Fibroblast of mammary gland (primary cell): ENCODE data around the gene TCF15.
A peak's percentile ranks its signal among the peaks of the same experiment; 100 is the strongest.

Source experiments
- DNase-seq: peaks from one replicate; pipeline ENCODE4 v3.0.0-alpha.2; 2010; ENCODE audit warnings: low read depth
- H3K4me3 ChIP-seq: 2 replicates; pipeline ENCODE4 v1.5.1; 2011; ENCODE audit warnings: low read depth, mild to moderate bottlenecking, low read length, moderate library complexity; ENCODE audit not compliant: control insufficient read depth
- TF ChIP-seq, protein P1 (sequence below): conservative IDR thresholded peaks from 2 replicates; pipeline ENCODE4 v1.5.1; 2011; ENCODE audit warnings: low read depth, low read length, inconsistent platforms; ENCODE audit not compliant: control insufficient read depth, insufficient read depth

TCF15 gene

DNA sequence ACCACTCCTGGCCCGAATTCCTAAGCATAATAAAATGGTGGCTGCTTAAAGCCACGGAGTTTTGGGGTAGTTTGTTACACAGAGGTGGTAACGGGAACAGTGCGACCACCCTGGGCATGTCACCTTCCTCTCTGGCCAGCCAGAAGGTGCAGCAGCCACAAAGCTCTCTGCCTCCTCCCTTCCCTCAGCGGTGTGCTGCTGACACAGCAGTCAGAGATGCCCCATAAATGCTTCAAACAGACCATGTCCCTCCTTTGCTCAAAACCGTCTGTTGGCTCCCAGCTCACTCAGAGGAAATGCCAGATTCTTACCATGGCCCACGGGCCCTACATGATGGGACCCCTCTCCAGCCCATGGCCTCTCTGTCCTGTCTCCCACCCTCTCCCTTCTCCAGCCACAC lies 12.1 kb upstream of the TCF15 start:
- TF ChIP-seq, protein P1, sequence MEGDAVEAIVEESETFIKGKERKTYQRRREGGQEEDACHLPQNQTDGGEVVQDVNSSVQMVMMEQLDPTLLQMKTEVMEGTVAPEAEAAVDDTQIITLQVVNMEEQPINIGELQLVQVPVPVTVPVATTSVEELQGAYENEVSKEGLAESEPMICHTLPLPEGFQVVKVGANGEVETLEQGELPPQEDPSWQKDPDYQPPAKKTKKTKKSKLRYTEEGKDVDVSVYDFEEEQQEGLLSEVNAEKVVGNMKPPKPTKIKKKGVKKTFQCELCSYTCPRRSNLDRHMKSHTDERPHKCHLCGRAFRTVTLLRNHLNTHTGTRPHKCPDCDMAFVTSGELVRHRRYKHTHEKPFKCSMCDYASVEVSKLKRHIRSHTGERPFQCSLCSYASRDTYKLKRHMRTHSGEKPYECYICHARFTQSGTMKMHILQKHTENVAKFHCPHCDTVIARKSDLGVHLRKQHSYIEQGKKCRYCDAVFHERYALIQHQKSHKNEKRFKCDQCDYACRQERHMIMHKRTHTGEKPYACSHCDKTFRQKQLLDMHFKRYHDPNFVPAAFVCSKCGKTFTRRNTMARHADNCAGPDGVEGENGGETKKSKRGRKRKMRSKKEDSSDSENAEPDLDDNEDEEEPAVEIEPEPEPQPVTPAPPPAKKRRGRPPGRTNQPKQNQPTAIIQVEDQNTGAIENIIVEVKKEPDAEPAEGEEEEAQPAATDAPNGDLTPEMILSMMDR, result no peak
- DNase-seq, result no peak

GRCh38 chr20:621125-621756 lies 11.1 kb upstream of the TCF15 start:
- no peak overlapping the region for H3K4me3 ChIP-seq
- TF ChIP-seq, protein P1, result no peak

More for the DNA sequence above, 12.1 kb upstream of the TCF15 start:
- H3K4me3 ChIP-seq, result no peak overlapping the region

DNA sequence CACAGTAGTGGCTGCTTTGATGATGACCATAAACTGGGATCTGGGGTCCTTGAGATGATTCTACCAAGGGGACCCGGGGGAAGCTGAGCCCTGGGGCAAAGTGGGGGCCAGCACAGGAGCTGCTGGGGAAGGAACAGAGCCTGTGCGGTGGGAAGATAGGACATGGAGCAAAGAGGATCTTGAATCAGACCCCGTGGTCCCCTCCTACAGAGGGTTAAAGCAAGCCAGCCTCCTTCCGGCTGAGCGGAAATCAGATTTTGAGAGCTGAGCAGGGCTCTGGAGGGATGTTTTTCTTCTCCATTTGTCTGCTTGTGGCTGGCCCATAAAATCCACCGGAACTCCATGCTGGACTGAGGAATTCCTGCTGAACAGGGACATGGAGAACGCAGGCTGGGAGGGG lies 10.1 kb upstream of the TCF15 start:
- TF ChIP-seq, protein P1, result no peak
- DNase-seq, result no peak

More at GRCh38 chr20:621125-621756, 11.1 kb upstream of the TCF15 start:
- peak; percentile 31 for DNase-seq

DNA sequence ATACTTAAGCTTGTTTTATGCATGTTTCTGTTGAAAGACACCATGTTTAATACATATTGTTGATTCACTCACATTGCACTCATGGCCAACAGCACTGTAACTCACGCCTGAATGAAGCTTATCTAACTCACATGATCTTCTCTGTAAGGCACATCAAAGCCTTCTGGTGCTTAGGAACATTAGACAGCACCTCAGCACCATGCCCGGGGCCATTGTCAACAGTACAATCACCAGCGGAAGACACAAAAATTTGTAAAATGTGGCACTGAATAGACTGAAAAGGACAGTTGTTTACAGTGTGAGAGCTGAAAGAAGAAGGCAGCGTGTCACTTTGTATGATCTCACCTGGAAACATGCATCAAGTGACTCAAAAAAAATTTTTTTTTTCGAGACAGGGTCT lies 8.9 kb upstream of the TCF15 start:
- H3K4me3 ChIP-seq, result no peak overlapping the region
- TF ChIP-seq, protein P1, result no peak
- no peak for DNase-seq

More for the DNA sequence above, 10.1 kb upstream of the TCF15 start:
- no peak overlapping the region for H3K4me3 ChIP-seq

DNA sequence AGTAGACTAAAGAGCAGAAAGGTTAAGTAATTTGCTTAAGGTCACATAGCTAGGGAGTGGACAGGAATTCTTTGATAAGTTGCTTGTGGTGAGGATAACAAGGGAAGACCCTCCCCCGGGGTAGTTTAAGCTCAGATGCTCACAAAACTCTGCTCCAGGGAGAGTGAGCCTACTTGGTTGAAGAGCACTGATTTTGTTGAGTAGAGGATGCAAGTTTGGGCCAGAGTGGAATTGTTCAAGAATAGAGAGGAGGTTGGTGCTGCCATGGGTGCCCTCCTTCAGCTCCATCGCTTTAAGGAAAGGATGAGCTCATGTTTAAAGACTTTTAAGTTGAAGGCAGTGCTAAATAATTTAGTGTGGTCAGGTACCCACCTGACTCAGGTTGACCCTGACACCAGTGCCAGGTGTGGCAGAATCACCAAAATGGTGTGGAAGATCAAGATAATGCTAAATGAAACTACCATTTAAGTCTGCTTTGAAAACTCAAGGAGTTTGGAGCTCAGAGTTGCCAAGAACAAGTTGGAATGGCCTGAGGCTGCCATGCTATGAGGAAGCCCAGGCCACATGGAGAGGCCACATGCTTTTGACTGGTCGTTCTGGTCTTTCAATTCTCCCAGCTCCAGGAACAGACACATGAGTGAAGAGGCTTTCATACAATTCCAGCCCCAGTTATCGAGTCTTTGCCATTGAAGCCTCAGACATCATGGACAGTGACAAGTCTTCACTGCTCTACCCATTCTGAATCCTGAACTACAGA lies 8.0 kb upstream of the TCF15 start:
- TF ChIP-seq, protein P1, result no peak
- DNase-seq, result no peak
- no peak overlapping the region for H3K4me3 ChIP-seq

- DNase-seq, result no peak
- TF ChIP-seq, protein P1, result no peak
- no peak overlapping the region for H3K4me3 ChIP-seq
Measured at GRCh38 chr20:615514-615913, 5.4 kb upstream of the TCF15 start.
